Measurements from ENCODE around the gene ZDHHC5. TPM values are rescaled to one million over a fixed set of nuclear protein-coding genes. Genes with fewer than 3 reads are reported as not detected.

Gene ZDHHC5
- total and polyA plus RNA-seq, 2 donors from 2014 or later: 28.3 to 90.2 TPM

- intact Hi-C loops (cut with DNase I): no loop called here
- no peak for FAIRE-seq
- no peak for TF ChIP-seq CTCF (IDR thresholded peaks at IDR 0.05; ENCODE audit: borderline replicate concordance, extremely low read depth, insufficient read depth)
Measured at GRCh38 chr11:57659669-57660068, 8.2 kb upstream of the ZDHHC5 start.

GRCh38 chr11:57662893-57663292 is 5.0 kb upstream of the ZDHHC5 start:
- FAIRE-seq (no peak), DNase-seq (no peak)
- Histone ChIP-seq H3K27ac (ENCODE audit: low read depth in 2 of 2, low read length in 2 of 2) (no peak overlapping the region), H3K9ac (ENCODE audit: low read length in 3 of 3) (no peak overlapping the region), H3K36me3 (ENCODE audit: control insufficient read depth in 2 of 3, insufficient read depth in 3 of 3, low read length in 3 of 3) (peaks cover 0 to 26% (median 24%) of the 10 kb centered on the region in 3 donors), H3K4me3 (ENCODE audit: low read length in 3 of 3) (no peak overlapping the region), H3K27me3 (ENCODE audit: control insufficient read depth, insufficient read depth, low read length) (no peaks in the 10 kb centered on the region), H3K4me1 (ENCODE audit: control insufficient read depth in 2 of 3, insufficient read depth in 2 of 3, low read depth in 1 of 3, low read length in 3 of 3) (peaks cover 0 to 13% (median 6%) of the 10 kb centered on the region in 3 donors), H3K9me3 (ENCODE audit: control insufficient read depth in 2 of 3, insufficient read depth in 1 of 3, low read length in 3 of 3) (no peaks in the 10 kb centered on the region)
- intact Hi-C loops (cut with DNase I): no loop called here
- TF ChIP-seq CTCF (IDR thresholded peaks at IDR 0.05; ENCODE audit: borderline replicate concordance, extremely low read depth, insufficient read depth): no peak

More at GRCh38 chr11:57659669-57660068, 8.2 kb upstream of the ZDHHC5 start:
- Histone ChIP-seq H3K4me1 (ENCODE audit: control insufficient read depth in 2 of 3, insufficient read depth in 2 of 3, low read depth in 1 of 3, low read length in 3 of 3) (peaks cover 0 to 7% (median 0%) of the 10 kb centered on the region in 3 donors), H3K27me3 (ENCODE audit: control insufficient read depth, insufficient read depth, low read length) (no peaks in the 10 kb centered on the region), H3K9ac (ENCODE audit: low read length in 3 of 3) (no peak overlapping the region), H3K9me3 (ENCODE audit: control insufficient read depth in 2 of 3, insufficient read depth in 1 of 3, low read length in 3 of 3) (no peaks in the 10 kb centered on the region), H3K4me3 (ENCODE audit: low read length in 3 of 3) (no peak overlapping the region), H3K36me3 (ENCODE audit: control insufficient read depth in 2 of 3, insufficient read depth in 3 of 3, low read length in 3 of 3) (peaks cover 0 to 26% (median 24%) of the 10 kb centered on the region in 3 donors), H3K27ac (ENCODE audit: low read depth in 2 of 2, low read length in 2 of 2) (no peak overlapping the region)
- peak in 1 of 5 donors; percentile 56 for DNase-seq

GRCh38 chr11:57663975-57664374 is 3.9 kb upstream of the ZDHHC5 start:
- Histone ChIP-seq H3K9me3 (ENCODE audit: control insufficient read depth in 2 of 3, insufficient read depth in 1 of 3, low read length in 3 of 3) (no peaks in the 10 kb centered on the region), H3K4me3 (ENCODE audit: low read length in 3 of 3) (no peak overlapping the region), H3K9ac (ENCODE audit: low read length in 3 of 3) (no peak overlapping the region), H3K27ac (ENCODE audit: low read depth in 2 of 2, low read length in 2 of 2) (no peak overlapping the region), H3K36me3 (ENCODE audit: control insufficient read depth in 2 of 3, insufficient read depth in 3 of 3, low read length in 3 of 3) (peaks cover 0 to 26% (median 24%) of the 10 kb centered on the region in 3 donors), H3K27me3 (ENCODE audit: control insufficient read depth, insufficient read depth, low read length) (no peaks in the 10 kb centered on the region), H3K4me1 (ENCODE audit: control insufficient read depth in 2 of 3, insufficient read depth in 2 of 3, low read depth in 1 of 3, low read length in 3 of 3) (peaks cover 0 to 12% (median 6%) of the 10 kb centered on the region in 3 donors)
- no peak for TF ChIP-seq CTCF (IDR thresholded peaks at IDR 0.05; ENCODE audit: borderline replicate concordance, extremely low read depth, insufficient read depth)
- intact Hi-C loops (cut with DNase I): no loop called here
- FAIRE-seq (no peak), DNase-seq (no peak)

Data from kidney (tissue), 14 donors.